HepG2 (cell line): Measurements from ENCODE around the gene MOV10L1. TPM values are rescaled to one million over a fixed set of nuclear protein-coding genes. Genes with fewer than 3 reads are reported as not detected.
A peak's percentile ranks its signal among the peaks of the same experiment; 100 is the strongest.

ENCODE experiments used
- ATAC-seq: fragments of 200-7000 bp; cut with Tn5 transposase; 3 replicates; pipeline ENCODE4 v1.9.1; 2020; ENCODE audit warnings: mild to moderate bottlenecking, moderate library complexity
- BruUV-seq: library from RNA; stranded (reverse); fragments of 400-500 nt; replicated peaks from 2 replicates; lab custom pipeline; 2021; lab: Mats Ljungman, UMichigan
- CTCF ChIA-PET: fragments of 300-600 bp; formaldehyde crosslinking; extraction: SDS; loops from one replicate; lab custom pipeline; 2021; ENCODE audit warnings: low total read pairs, inconsistent platforms, low intra/inter-chr PET ratio; lab: Yijun Ruan, JAX
- POLR2A ChIA-PET: fragments of 350-600 bp; sonication (Branson Sonifier 250); formaldehyde crosslinking; loops from one replicate; lab custom pipeline; 2020; ENCODE audit warnings: antibody characterized with exemption, inconsistent platforms; lab: Yijun Ruan, JAX
- DNase-seq: peaks from one replicate; pipeline ENCODE4 v3.0.0-alpha.2; 2015; ENCODE audit warnings: low spot score
- FAIRE-seq: peaks from 3 replicates; lab custom pipeline; 2011; peaks lifted over from hg19 to GRCh38; lab: Jason Lieb, UNC
- H2AFZ ChIP-seq: one replicate; pipeline ENCODE4 v1.6.1; 2011; ENCODE audit warnings: low read length, inconsistent platforms
- H3K27ac ChIP-seq: fragments of 300-600 bp; 3 replicates; pipeline ENCODE4 v1.8.0; 2011; ENCODE audit warnings: mixed run types, mild to moderate bottlenecking, mixed read lengths, low read length, inconsistent platforms; ENCODE audit not compliant: insufficient read depth; ENCODE audit errors: extremely low read length
- H3K27me3 ChIP-seq, 2 experiments: fragments of 200-600 bp in 1 of 2; 2 replicates in 1 of 2; 3 replicates in 1 of 2; pipeline versions ENCODE4 v1.6.0 to v1.8.0; 2011; ENCODE audit warnings: low read length in 2 of 2, mild to moderate bottlenecking in 2 of 2, moderate library complexity in 2 of 2, inconsistent platforms in 1 of 2; ENCODE audit not compliant: insufficient read depth in 2 of 2, control insufficient read depth in 1 of 2
- H3K36me3 ChIP-seq, 2 experiments: fragments of 200-600 bp in 1 of 2; replicated peaks in 1 of 2; 2 replicates in 1 of 2; 3 replicates in 1 of 2; pipeline versions ENCODE4 v1.5.1 to v1.8.0; 2011; ENCODE audit warnings: low read length in 2 of 2, inconsistent platforms in 1 of 2; ENCODE audit not compliant: insufficient read depth in 2 of 2, control insufficient read depth in 1 of 2
- H3K4me1 ChIP-seq: 2 replicates; pipeline ENCODE4 v1.5.1; 2012; ENCODE audit warnings: low read length, inconsistent platforms; ENCODE audit not compliant: insufficient read depth
- H3K4me2 ChIP-seq: 2 replicates; pipeline ENCODE4 v1.6.0; 2011; ENCODE audit warnings: low read depth, low read length, inconsistent platforms
- H3K4me3 ChIP-seq, 3 experiments: fragments of 200-600 bp in 1 of 3; sonication (generic), shearing (Covaris generic) in 1 of 3; replicated peaks in 1 of 3; 2 replicates each; pipeline ENCODE4 v1.5.1; 2011 to 2016; ENCODE audit warnings: low read length in 3 of 3, inconsistent platforms in 2 of 3, low read depth in 2 of 3, mild to moderate bottlenecking in 2 of 3, control low read depth in 1 of 3, mixed read lengths in 1 of 3; ENCODE audit not compliant: insufficient read depth in 1 of 3
- H3K79me2 ChIP-seq: one replicate; pipeline ENCODE4 v1.6.1; 2011; ENCODE audit warnings: low read length, inconsistent platforms; ENCODE audit not compliant: insufficient read depth
- H3K9ac ChIP-seq: 2 replicates; pipeline ENCODE4 v1.6.0; 2011; ENCODE audit warnings: mild to moderate bottlenecking, low read depth, low read length, inconsistent platforms; ENCODE audit not compliant: insufficient read depth
- H3K9me3 ChIP-seq: 2 replicates; pipeline ENCODE4 v1.5.1; 2012; ENCODE audit warnings: mild to moderate bottlenecking, low read length
- H4K20me1 ChIP-seq: 2 replicates; pipeline ENCODE4 v1.6.0; 2011; ENCODE audit warnings: inconsistent platforms, mild to moderate bottlenecking, low read length, moderate library complexity; ENCODE audit not compliant: insufficient read depth
- ARID5B ChIP-seq: IDR thresholded peaks from 2 replicates; pipeline ENCODE4 v1.4.0; 2020; ENCODE audit warnings: mild to moderate bottlenecking, missing genetic modification reagents
- ATF5 ChIP-seq: sonication (generic); formaldehyde crosslinking; IDR thresholded peaks from 2 replicates; pipeline ENCODE4 v1.4.0; 2020; ENCODE audit warnings: mild to moderate bottlenecking, low read depth, missing genetic modification reagents
- CCDC6 ChIP-seq: sonication (generic); formaldehyde crosslinking; IDR thresholded peaks from 2 replicates; pipeline ENCODE4 v1.8.1; 2022; ENCODE audit warnings: mild to moderate bottlenecking, missing genetic modification reagents, moderate library complexity
- CHD2 ChIP-seq: IDR thresholded peaks from 2 replicates; pipeline ENCODE4 v1.6.1; 2011; ENCODE audit warnings: low read depth, low read length, improper control_type of control experiment
- GABPB1 ChIP-seq: IDR thresholded peaks from 2 replicates; pipeline ENCODE4 v1.6.1; 2016; ENCODE audit warnings: mild to moderate bottlenecking, missing genetic modification reagents, moderate library complexity, missing compliant biosample characterization
- MIER3 ChIP-seq: IDR thresholded peaks from 2 replicates; pipeline ENCODE4 v1.6.1; 2016; ENCODE audit warnings: missing compliant biosample characterization, borderline replicate concordance
- MIXL1 ChIP-seq: IDR thresholded peaks from 2 replicates; pipeline ENCODE4 v1.6.1; 2016
- TCF7L2 ChIP-seq: IDR thresholded peaks from 2 replicates; pipeline ENCODE4 v1.6.1; 2011; ENCODE audit warnings: mild to moderate bottlenecking, low read depth, low read length, moderate library complexity
- ZBTB49 ChIP-seq: sonication (generic); formaldehyde crosslinking; IDR thresholded peaks from 2 replicates; pipeline ENCODE4 v1.4.0; 2020; ENCODE audit warnings: missing genetic modification reagents, borderline replicate concordance
- ZNF124 ChIP-seq: sonication (generic); formaldehyde crosslinking; IDR thresholded peaks from 2 replicates; pipeline ENCODE4 v1.4.0; 2020; ENCODE audit warnings: missing genetic modification reagents
- ZNF205 ChIP-seq: IDR thresholded peaks from 2 replicates; pipeline ENCODE4 v1.6.1; 2018; ENCODE audit warnings: missing biosample characterization, missing genetic modification reagents
- ZNF441 ChIP-seq: sonication (generic); formaldehyde crosslinking; IDR thresholded peaks from 2 replicates; pipeline ENCODE4 v1.7.0; 2021; ENCODE audit warnings: missing genetic modification reagents, borderline replicate concordance
- ZNF451 ChIP-seq: sonication (generic); formaldehyde crosslinking; IDR thresholded peaks from 2 replicates; pipeline ENCODE4 v1.5.0; 2020; ENCODE audit warnings: mild to moderate bottlenecking, missing genetic modification reagents
- ZNF678 ChIP-seq: sonication (generic); formaldehyde crosslinking; IDR thresholded peaks from 2 replicates; pipeline ENCODE4 v1.4.0; 2020; ENCODE audit warnings: mild to moderate bottlenecking, missing genetic modification reagents
- ZNF839 ChIP-seq: sonication (generic); formaldehyde crosslinking; IDR thresholded peaks from 2 replicates; pipeline ENCODE4 v1.4.0; 2020; ENCODE audit warnings: missing genetic modification reagents, mild to moderate bottlenecking, borderline replicate concordance
- WGBS: methylation state at CpG from one replicate; pipeline ENCODE4 v1.1.6; 2017; ENCODE audit warnings: low lambda C conversion rate; 5-methylcytosine and 5-hydroxymethylcytosine counted together
- in situ Hi-C: cut with HindIII; loops from 2 replicates; pipeline ENCODE4 v1.10.0; 2017; ENCODE audit warnings: low pct_unique_long_range_greater_than_20kb; ENCODE audit not compliant: extremely low pct_ligation_motif_present
- intact Hi-C: fragments of 100-400 bp; cut with micrococcal nuclease; formaldehyde crosslinking; loops from one replicate; pipeline ENCODE4 v1.10.0; 2022; ENCODE audit not compliant: unreplicated experiment
- polyA plus RNA-seq, 8 experiments: library from polyadenylated mRNA; depleted of rRNA in 3 of 8; stranded (reverse) in 7 of 8; unstranded in 1 of 8; fragments of >200 nt; fragmentation: Illumina TruSeq in 4 of 8; extraction: Trizol in 4 of 8; gene quantifications; 2 replicates each; pipeline versions ENCODE4 v1.2.1 to v1.2.3, GENCODE V29; 2011 to 2016; ENCODE audit warnings: low read depth in 4 of 8, missing spikeins in 1 of 8, mixed read lengths in 1 of 8; ENCODE audit not compliant: insufficient read depth in 1 of 8
- total RNA-seq, 5 experiments: library from RNA; depleted of rRNA; stranded (reverse); fragments of >200 nt; fragmentation: Illumina TruSeq; extraction: Trizol; gene quantifications; 2 replicates each; pipeline ENCODE4 v1.2.3, GENCODE V29; 2016; ENCODE audit warnings: low read depth in 1 of 5

The MOV10L1 gene
- total and polyA plus RNA-seq, 2 of the 13 experiments (the other 11 are each of a cell fraction or from before 2014, with no cell fraction given): 0.11 to 0.12 TPM

- peak; percentile 11; the same call in 1 of the 2 replicates for TF ChIP-seq ARID5B (CRISPR knock-in tag)
Observed at GRCh38 chr22:50082961-50083461, 6.8 kb upstream of the MOV10L1 start (continued).

- no peaks in the 10 kb centered on the region for H4K20me1 ChIP-seq
- 24% methylated on average over 6 of the region's 18 CpGs for WGBS
- in situ Hi-C loops (no loop called here), intact Hi-C loops (no loop called here)
- H2AFZ ChIP-seq: no peak overlapping the region
- FAIRE-seq (no peak), ATAC-seq (no peak), DNase-seq (no peak)
- H3K9ac ChIP-seq: no peak overlapping the region
- H3K79me2 ChIP-seq: no peaks in the 10 kb centered on the region
- BruUV-seq: no TSS peak
- H3K4me1 ChIP-seq: peaks cover 16% of the 10 kb centered on the region
- peak overlapping the region; percentile 61 for H3K4me2 ChIP-seq
- ChIA-PET POLR2A (no interaction called here), CTCF (no interaction called here)
- H3K4me3 ChIP-seq: peak overlapping the region in 1 of 3 experiments; percentile 40; a peak in 1 of 6 replicates
- no peak overlapping the region for H3K27ac ChIP-seq
- peaks cover 3 to 54% of the 10 kb centered on the region in 2 experiments; a peak in 4 of 5 replicates for H3K27me3 ChIP-seq
- H3K36me3 ChIP-seq: no peaks in the 10 kb centered on the region
- H3K9me3 ChIP-seq: no peaks in the 10 kb centered on the region
- TF ChIP-seq TCF7L2 (no peak), ZNF205 (CRISPR knock-in tag) (no peak), MIXL1 (no peak), ZNF451 (CRISPR knock-in tag) (no peak), ZNF678 (CRISPR knock-in tag) (no peak), ATF5 (CRISPR knock-in tag) (no peak), CCDC6 (CRISPR knock-in tag) (no peak), CHD2 (no peak), ZNF441 (CRISPR knock-in tag) (no peak), GABPB1 (CRISPR knock-in tag) (no peak), MIER3 (CRISPR knock-in tag) (no peak), ZNF124 (CRISPR knock-in tag) (no peak), ZNF839 (CRISPR knock-in tag) (no peak), ZBTB49 (CRISPR knock-in tag) (no peak)
Observed at GRCh38 chr22:50083462-50084079, 6.2 kb upstream of the MOV10L1 start.
